K562 (cell line): Measurements from ENCODE around the gene ELAC1. TPM values are rescaled to one million over a fixed set of nuclear protein-coding genes. Genes with fewer than 3 reads are reported as not detected.

Experiments
- ATAC-seq: fragments of 200-7000 bp; cut with Tn5 transposase; 3 replicates; pipeline ENCODE4 v1.9.1; 2020; ENCODE audit warnings: moderate library complexity
- BruUV-seq: library from RNA; stranded (reverse); fragments of 400-500 nt; replicated peaks from 2 replicates; lab custom pipeline; 2021; lab: Mats Ljungman, UMichigan
- CTCF ChIA-PET: fragments of 300-600 bp; formaldehyde crosslinking; extraction: SDS; loops from one replicate; lab custom pipeline; 2021; ENCODE audit warnings: low intra/inter-chr PET ratio; lab: Yijun Ruan, JAX
- POLR2A ChIA-PET: fragments of 300-600, 350-650 bp; sonication (Branson Sonifier 250); formaldehyde crosslinking; extraction: SDS; loops from one replicate; lab custom pipeline; 2021; ENCODE audit warnings: antibody characterized with exemption, inconsistent platforms; lab: Yijun Ruan, JAX
- DNase-seq, 4 experiments: peaks; one replicate each; pipeline versions ENCODE4 v3.0.0 to v3.0.0-alpha.2; 2011 to 2018; ENCODE audit warnings: low spot score in 3 of 4, mixed read lengths in 3 of 4; ENCODE audit errors: extremely low read depth in 1 of 4
- FAIRE-seq: peaks from 2 replicates; lab custom pipeline; 2011; peaks lifted over from hg19 to GRCh38; lab: Jason Lieb, UNC
- H2AFZ ChIP-seq: 2 replicates; pipeline ENCODE4 v1.6.0; 2011; ENCODE audit warnings: low read depth, low read length, control low read depth, inconsistent platforms
- H3K27ac ChIP-seq: fragments of 200-600 bp; 3 replicates; pipeline ENCODE4 v1.8.0; 2011; ENCODE audit warnings: low read depth, mild to moderate bottlenecking, control low read depth, inconsistent platforms, low read length, moderate library complexity, mixed read lengths; ENCODE audit errors: extremely low read depth
- H3K27me3 ChIP-seq, 2 experiments: fragments of 300-600 bp in 1 of 2; 2 replicates in 1 of 2; 3 replicates in 1 of 2; pipeline versions ENCODE4 v1.6.0 to v1.8.0; 2011; ENCODE audit warnings: inconsistent platforms in 2 of 2, low read length in 2 of 2, mild to moderate bottlenecking in 1 of 2, mixed read lengths in 1 of 2, moderate library complexity in 1 of 2; ENCODE audit not compliant: control insufficient read depth in 2 of 2, insufficient read depth in 2 of 2
- H3K36me3 ChIP-seq: fragments of 300-600 bp; 3 replicates; pipeline ENCODE4 v1.8.0; 2011; ENCODE audit warnings: mild to moderate bottlenecking, low read length, inconsistent platforms; ENCODE audit not compliant: control insufficient read depth, insufficient read depth
- H3K4me1 ChIP-seq, 2 experiments: fragments of 200-600 bp in 1 of 2; replicated peaks in 1 of 2; 2 replicates in 1 of 2; 3 replicates in 1 of 2; pipeline versions ENCODE4 v1.5.1 to v1.8.0; 2011; ENCODE audit warnings: inconsistent platforms in 2 of 2, low read length in 2 of 2, mild to moderate bottlenecking in 1 of 2, mixed read lengths in 1 of 2, moderate library complexity in 1 of 2; ENCODE audit not compliant: control insufficient read depth in 2 of 2, insufficient read depth in 2 of 2
- H3K4me2 ChIP-seq: 2 replicates; pipeline ENCODE4 v1.6.1; 2011; ENCODE audit warnings: low read length, control low read depth, inconsistent platforms, mixed read lengths; ENCODE audit not compliant: insufficient read depth
- H3K4me3 ChIP-seq: fragments of 200-600 bp; sonication (generic), shearing (Covaris generic); 2 replicates; pipeline ENCODE4 v1.5.1; 2016; ENCODE audit warnings: control low read depth, inconsistent platforms
- H3K79me2 ChIP-seq: fragments of 200-600 bp; 3 replicates; pipeline ENCODE4 v1.8.0; 2011; ENCODE audit warnings: low read length, inconsistent platforms; ENCODE audit not compliant: control insufficient read depth, insufficient read depth
- H3K9ac ChIP-seq, 2 experiments: 2 replicates each; pipeline versions ENCODE4 v1.6.0 to v1.6.1; 2011; ENCODE audit warnings: low read depth in 2 of 2, low read length in 2 of 2, control low read depth in 1 of 2, inconsistent platforms in 1 of 2, mild to moderate bottlenecking in 1 of 2, mixed read lengths in 1 of 2; ENCODE audit not compliant: insufficient read depth in 1 of 2
- H3K9me1 ChIP-seq: one replicate; pipeline ENCODE4 v1.6.0; 2011; ENCODE audit warnings: inconsistent platforms, mild to moderate bottlenecking, low read length, moderate library complexity; ENCODE audit not compliant: control insufficient read depth, insufficient read depth
- H3K9me3 ChIP-seq: replicated peaks from 2 replicates; pipeline ENCODE4 v1.5.1; 2011; ENCODE audit warnings: low read depth, low read length, inconsistent platforms; ENCODE audit not compliant: control insufficient read depth, insufficient read depth
- H4K20me1 ChIP-seq: replicated peaks from 2 replicates; pipeline ENCODE4 v1.6.1; 2011; ENCODE audit warnings: low read length, inconsistent platforms, mixed read lengths; ENCODE audit not compliant: control insufficient read depth, insufficient read depth
- ARID4B ChIP-seq: sonication (generic); formaldehyde crosslinking; IDR thresholded peaks from 2 replicates; pipeline ENCODE4 v1.8.0; 2022; ENCODE audit warnings: mild to moderate bottlenecking, missing genetic modification reagents
- CEBPZ ChIP-seq: fragments of 150-350 bp; IDR thresholded peaks from 2 replicates; pipeline ENCODE4 v1.6.1; 2014; ENCODE audit warnings: low read depth, mild to moderate bottlenecking, low read length, borderline replicate concordance
- EZH2 ChIP-seq: IDR thresholded peaks from 2 replicates; pipeline ENCODE4 v1.6.1; 2012; ENCODE audit warnings: low read depth, mild to moderate bottlenecking, inconsistent platforms, low read length, borderline replicate concordance
- KLF1 ChIP-seq: fragments of 450-650 bp; IDR thresholded peaks from 2 replicates; pipeline ENCODE4 v1.6.1; 2016; ENCODE audit warnings: missing genetic modification characterization, missing compliant biosample characterization
- NCOA2 ChIP-seq, 2 experiments: fragments of 450-650 bp; IDR thresholded peaks; 2 replicates each; pipeline ENCODE4 v1.6.1; 2018; ENCODE audit warnings: mild to moderate bottlenecking in 2 of 2, moderate library complexity in 1 of 2; ENCODE audit not compliant: partially characterized antibody in 2 of 2
- SNAPC5 ChIP-seq: fragments of 250-450 bp; sonication (Bioruptor Pico); IDR thresholded peaks from 2 replicates; pipeline ENCODE4 v1.8.0; 2021; ENCODE audit warnings: moderate library complexity, mild to moderate bottlenecking, inconsistent platforms
- SP1 ChIP-seq: sonication (generic); formaldehyde crosslinking; IDR thresholded peaks from 2 replicates; pipeline ENCODE4 v1.8.1; 2022; ENCODE audit warnings: mild to moderate bottlenecking, missing genetic modification reagents
- ZNF609 ChIP-seq: sonication (generic); formaldehyde crosslinking; IDR thresholded peaks from 2 replicates; pipeline ENCODE4 v1.8.1; 2023; ENCODE audit warnings: missing genetic modification reagents, mild to moderate bottlenecking, borderline replicate concordance
- WGBS: fragments of 100-300 bp; shearing (Covaris generic); methylation state at CpG from one replicate; pipeline ENCODE4 v1.1.6; 2016; ENCODE audit warnings: low coverage, mixed read lengths; ENCODE audit not compliant: insufficient coverage; ENCODE audit errors: missing lambda C conversion rate; 5-methylcytosine and 5-hydroxymethylcytosine counted together
- in situ Hi-C: fragments of 300-500 bp; cut with MboI; formaldehyde crosslinking; loops from 4 replicates; pipeline ENCODE4 v1.15.0; 2018; ENCODE audit warnings: inconsistent platforms, mixed read lengths
- intact Hi-C: fragments of 100-400 bp; cut with micrococcal nuclease; formaldehyde crosslinking; loops from 2 replicates; pipeline ENCODE4 v1.14.2; 2022
- polyA plus RNA-seq, 8 experiments: library from polyadenylated mRNA; depleted of rRNA in 4 of 8; stranded (reverse) in 5 of 8; unstranded in 3 of 8; fragments of >200 nt; fragmentation: Nextera tagmentation in 2 of 8; fragmentation: Illumina TruSeq in 1 of 8; extraction: Ambion mirVana in 2 of 8; extraction: Trizol in 1 of 8; gene quantifications; 2 replicates each; pipeline versions ENCODE4 v1.2.1 to v1.2.3, GENCODE V29; 2011 to 2014; ENCODE audit warnings: inconsistent platforms in 1 of 8, missing spikeins in 1 of 8
- total RNA-seq, 7 experiments: library from RNA; depleted of rRNA in 6 of 7; stranded (reverse); fragments of >200 nt in 6 of 7; fragmentation: Illumina TruSeq in 2 of 7; extraction: Trizol in 2 of 7; gene quantifications; 2 replicates each; pipeline versions ENCODE4 v1.2.1 to v1.2.3, GENCODE V29; 2011 to 2021; ENCODE audit warnings: low replicate concordance in 1 of 7

The ELAC1 gene
- total and polyA plus RNA-seq, 9 of the 15 experiments (the other 6 are each of a cell fraction or from before 2014, with no cell fraction given): 3.7 to 7.7 (median 4.9) TPM

- in situ Hi-C loops (no loop called here), intact Hi-C loops (no loop called here)
- Histone ChIP-seq H3K4me3 (peak overlapping the region; percentile 75; the same call in 1 of the 2 replicates), H3K9me3 (no peaks in the 10 kb centered on the region), H4K20me1 (peaks cover 18% of the 10 kb centered on the region), H3K27me3 (no peaks in the 10 kb centered on the region), H3K79me2 (peaks cover 88% of the 10 kb centered on the region), H3K4me1 (peaks cover 7 to 19% of the 10 kb centered on the region in 2 experiments; a peak in 4 of 5 replicates), H2AFZ (no peak overlapping the region), H3K36me3 (peaks cover 14% of the 10 kb centered on the region; the same call in 1 of the 3 replicates), H3K4me2 (peak overlapping the region; percentile 11; the same call in 1 of the 2 replicates), H3K27ac (no peak overlapping the region), H3K9ac (peak overlapping the region in 1 of 2 experiments; percentile 18; a peak in 1 of 4 replicates), H3K9me1 (no peaks in the 10 kb centered on the region)
- no peak for DNase-seq
- ATAC-seq: no peak
- ChIA-PET POLR2A (interaction anchor here (0.9 to 2.9 kb wide), 2 partner anchors 11 to 64 kb away, joined by 5 to 14 read pairs; partner anchors contain the start of gene ELAC1), CTCF (no interaction called here)
- FAIRE-seq: no peak
- 3% methylated on average over 5 of the region's 5 CpGs for WGBS
- no TSS peak for BruUV-seq
- TF ChIP-seq SP1 (no peak), KLF1 (tag) (no peak), ARID4B (CRISPR knock-in tag) (no peak), CEBPZ (no peak), SNAPC5 (CRISPR knock-in tag) (no peak), NCOA2 (IDR thresholded peaks at IDR 0.05; ENCODE audit: partially characterized antibody in 2 of 2) (no peak), EZH2 (no peak), ZNF609 (CRISPR knock-in tag) (no peak)
Measured at GRCh38 chr18:51032193-51032592, 64.4 kb downstream of the ELAC1 start.
